ENCODE measurements around the gene PACRG. TPM values are rescaled to one million over a fixed set of nuclear protein-coding genes. Genes with fewer than 3 reads are reported as not detected.

PACRG gene
- total and polyA plus RNA-seq, 2 donors from 2014 or later = 7.4 to 20.0 TPM

DNA sequence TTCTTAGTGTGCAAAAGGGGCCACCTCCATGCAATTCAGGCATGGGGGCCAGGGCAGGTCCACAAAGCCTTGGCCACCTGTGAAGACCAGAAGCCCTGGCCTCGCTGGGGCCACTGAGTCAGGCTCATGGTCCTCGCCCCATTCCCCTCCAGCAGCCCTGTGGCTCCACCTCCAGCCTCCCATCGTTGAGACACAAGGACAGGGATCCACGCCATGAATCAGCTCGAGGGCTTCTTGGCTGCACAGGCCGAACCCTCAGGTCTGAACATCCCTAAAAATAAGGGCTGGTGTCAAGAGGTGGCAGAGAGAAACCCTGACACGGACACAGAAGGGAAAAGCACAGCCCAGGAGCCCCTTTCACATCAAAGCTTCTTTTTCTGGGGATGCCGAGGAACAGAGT is 618.2 kb downstream of the PACRG start:
- FAIRE-seq (no peak), DNase-seq (no peak)
- Histone ChIP-seq H3K9me3 (ENCODE audit: control insufficient read depth in 2 of 3, insufficient read depth in 1 of 3, low read length in 3 of 3) (no peaks in the 10 kb centered on the region), H3K4me3 (ENCODE audit: low read length in 3 of 3) (no peak overlapping the region), H3K27ac (ENCODE audit: low read depth in 2 of 2, low read length in 2 of 2) (no peak overlapping the region), H3K9ac (ENCODE audit: low read length in 3 of 3) (no peak overlapping the region), H3K27me3 (ENCODE audit: control insufficient read depth, insufficient read depth, low read length) (no peaks in the 10 kb centered on the region), H3K36me3 (ENCODE audit: control insufficient read depth in 2 of 3, insufficient read depth in 3 of 3, low read length in 3 of 3) (no peaks in the 10 kb centered on the region), H3K4me1 (ENCODE audit: control insufficient read depth in 2 of 3, insufficient read depth in 2 of 3, low read depth in 1 of 3, low read length in 3 of 3) (no peaks in the 10 kb centered on the region)
- intact Hi-C loops (cut with DNase I) = no loop called here
- TF ChIP-seq, protein P1, sequence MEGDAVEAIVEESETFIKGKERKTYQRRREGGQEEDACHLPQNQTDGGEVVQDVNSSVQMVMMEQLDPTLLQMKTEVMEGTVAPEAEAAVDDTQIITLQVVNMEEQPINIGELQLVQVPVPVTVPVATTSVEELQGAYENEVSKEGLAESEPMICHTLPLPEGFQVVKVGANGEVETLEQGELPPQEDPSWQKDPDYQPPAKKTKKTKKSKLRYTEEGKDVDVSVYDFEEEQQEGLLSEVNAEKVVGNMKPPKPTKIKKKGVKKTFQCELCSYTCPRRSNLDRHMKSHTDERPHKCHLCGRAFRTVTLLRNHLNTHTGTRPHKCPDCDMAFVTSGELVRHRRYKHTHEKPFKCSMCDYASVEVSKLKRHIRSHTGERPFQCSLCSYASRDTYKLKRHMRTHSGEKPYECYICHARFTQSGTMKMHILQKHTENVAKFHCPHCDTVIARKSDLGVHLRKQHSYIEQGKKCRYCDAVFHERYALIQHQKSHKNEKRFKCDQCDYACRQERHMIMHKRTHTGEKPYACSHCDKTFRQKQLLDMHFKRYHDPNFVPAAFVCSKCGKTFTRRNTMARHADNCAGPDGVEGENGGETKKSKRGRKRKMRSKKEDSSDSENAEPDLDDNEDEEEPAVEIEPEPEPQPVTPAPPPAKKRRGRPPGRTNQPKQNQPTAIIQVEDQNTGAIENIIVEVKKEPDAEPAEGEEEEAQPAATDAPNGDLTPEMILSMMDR (IDR thresholded peaks at IDR 0.05; ENCODE audit: borderline replicate concordance, extremely low read depth, insufficient read depth) = no peak

DNA sequence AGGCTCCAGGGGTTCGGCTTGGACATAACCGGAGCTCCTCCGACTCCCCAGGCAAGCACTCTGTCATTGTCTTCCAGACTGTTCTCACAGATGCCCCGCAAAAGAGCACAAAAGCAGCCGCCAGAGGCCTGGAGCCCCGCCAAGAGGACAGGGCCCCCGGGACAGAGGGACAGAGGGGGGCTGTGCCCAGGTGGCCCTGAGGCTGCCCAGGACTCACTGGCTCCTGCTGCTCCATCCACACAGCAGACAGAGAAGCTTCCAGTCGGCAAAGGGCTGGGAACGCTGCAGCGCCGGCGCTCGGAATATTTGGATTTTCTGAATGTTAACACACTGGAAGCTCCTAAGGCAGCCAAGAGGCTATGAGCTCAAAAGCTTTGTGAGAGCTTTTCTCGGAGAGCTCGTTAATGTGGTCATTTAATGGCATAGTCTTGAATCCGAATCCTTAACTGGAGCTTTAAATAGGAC is 618.8 kb downstream of the PACRG start:
- intact Hi-C loops (cut with DNase I) = no loop called here
- H3K27me3 ChIP-seq (ENCODE audit: control insufficient read depth, insufficient read depth, low read length) = no peaks in the 10 kb centered on the region
- H3K36me3 ChIP-seq (ENCODE audit: control insufficient read depth in 2 of 3, insufficient read depth in 3 of 3, low read length in 3 of 3) = no peaks in the 10 kb centered on the region
- no peaks in the 10 kb centered on the region for H3K4me1 ChIP-seq (ENCODE audit: control insufficient read depth in 2 of 3, insufficient read depth in 2 of 3, low read depth in 1 of 3, low read length in 3 of 3)
- no peaks in the 10 kb centered on the region for H3K9me3 ChIP-seq (ENCODE audit: control insufficient read depth in 2 of 3, insufficient read depth in 1 of 3, low read length in 3 of 3)
- DNase-seq (no peak), FAIRE-seq (no peak)
- no peak overlapping the region for H3K27ac ChIP-seq (ENCODE audit: low read depth in 2 of 2, low read length in 2 of 2)
- H3K9ac ChIP-seq (ENCODE audit: low read length in 3 of 3) = no peak overlapping the region
- H3K4me3 ChIP-seq (ENCODE audit: low read length in 3 of 3) = no peak overlapping the region
- TF ChIP-seq, protein P1 (IDR thresholded peaks at IDR 0.05; ENCODE audit: borderline replicate concordance, extremely low read depth, insufficient read depth) = no peak

DNA sequence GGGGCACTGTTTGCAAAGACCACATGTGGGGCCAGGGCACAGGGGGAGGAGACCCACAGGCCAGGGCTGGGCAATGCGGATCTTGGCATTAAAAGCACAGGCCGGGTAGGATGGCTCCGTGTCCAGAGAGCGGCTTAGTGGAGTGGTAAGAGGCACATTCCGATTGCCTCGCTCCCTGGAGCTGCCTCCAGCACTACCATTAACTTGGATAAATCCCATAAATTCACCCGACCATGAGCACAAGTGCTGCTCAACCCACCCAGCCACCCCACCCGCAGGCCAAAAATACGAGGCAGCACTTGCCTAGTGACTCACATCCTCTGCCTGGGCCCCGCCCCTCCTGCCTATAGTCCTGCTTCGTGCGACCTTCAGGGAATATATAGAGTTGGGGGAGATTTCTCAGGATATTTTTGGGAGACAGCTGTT is 619.3 kb downstream of the PACRG start:
- TF ChIP-seq, protein P1 (IDR thresholded peaks at IDR 0.05; ENCODE audit: borderline replicate concordance, extremely low read depth, insufficient read depth) = no peak
- FAIRE-seq = no peak
- Histone ChIP-seq H3K36me3 (ENCODE audit: control insufficient read depth in 2 of 3, insufficient read depth in 3 of 3, low read length in 3 of 3) (no peaks in the 10 kb centered on the region), H3K27ac (ENCODE audit: low read depth in 2 of 2, low read length in 2 of 2) (no peak overlapping the region), H3K27me3 (ENCODE audit: control insufficient read depth, insufficient read depth, low read length) (no peaks in the 10 kb centered on the region), H3K4me1 (ENCODE audit: control insufficient read depth in 2 of 3, insufficient read depth in 2 of 3, low read depth in 1 of 3, low read length in 3 of 3) (no peaks in the 10 kb centered on the region), H3K9me3 (ENCODE audit: control insufficient read depth in 2 of 3, insufficient read depth in 1 of 3, low read length in 3 of 3) (no peaks in the 10 kb centered on the region), H3K9ac (ENCODE audit: low read length in 3 of 3) (no peak overlapping the region), H3K4me3 (ENCODE audit: low read length in 3 of 3) (no peak overlapping the region)
- DNase-seq = peak in 4 of 5 donors; percentile 49 to 84 (median 56)
- intact Hi-C loops (cut with DNase I) = no loop called here

Data from kidney (tissue), 14 donors.